HG03460 (cell line): ENCODE results near the gene PFKFB4.

Experiments used
- ATAC-seq: cut with Tn5 transposase; IDR thresholded peaks from one replicate; pipeline ENCODE4 v1.9.1; 2021; ENCODE audit not compliant: unreplicated experiment

Gene PFKFB4

DNA sequence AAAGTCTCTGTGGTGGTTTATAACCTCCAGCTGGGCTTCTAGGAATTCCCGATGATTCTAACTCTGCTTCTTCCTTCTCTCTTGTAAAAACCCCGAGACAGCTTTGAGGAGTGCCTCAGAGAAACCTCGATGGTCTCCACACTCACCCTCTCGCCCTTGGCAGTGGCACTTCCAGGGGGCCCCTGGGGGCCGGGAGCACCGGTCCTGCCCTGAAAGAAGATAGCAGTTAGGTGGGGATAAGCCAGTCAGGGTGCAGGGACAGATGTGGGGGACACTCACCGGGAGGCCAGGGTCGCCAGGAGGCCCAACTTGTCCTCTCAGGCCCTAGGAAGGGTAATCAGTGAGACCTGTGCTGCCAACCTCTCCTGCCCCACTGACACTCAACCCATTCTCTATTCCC is 28.8 kb upstream of the PFKFB4 start:
- no peak for ATAC-seq

DNA sequence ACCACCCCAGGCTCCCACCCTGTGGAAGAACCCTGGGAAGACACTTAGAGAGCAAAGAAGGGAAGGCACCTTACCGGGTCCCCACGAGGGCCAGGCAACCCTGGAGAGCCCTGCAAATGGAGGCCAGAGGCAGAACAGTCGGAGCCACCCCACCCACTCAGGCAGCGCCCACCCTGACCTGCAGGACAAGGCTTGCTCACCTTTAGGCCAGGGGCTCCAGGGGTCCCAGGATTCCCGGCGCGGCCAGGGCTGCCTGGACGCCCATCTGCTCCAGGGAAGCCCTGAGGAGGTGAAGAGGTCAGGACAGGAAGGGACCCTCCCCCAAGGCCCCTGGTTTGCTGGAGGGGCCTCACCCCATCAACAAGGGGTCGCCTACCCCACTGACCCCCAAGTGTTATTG is 28.2 kb upstream of the PFKFB4 start:
- no peak for ATAC-seq

DNA sequence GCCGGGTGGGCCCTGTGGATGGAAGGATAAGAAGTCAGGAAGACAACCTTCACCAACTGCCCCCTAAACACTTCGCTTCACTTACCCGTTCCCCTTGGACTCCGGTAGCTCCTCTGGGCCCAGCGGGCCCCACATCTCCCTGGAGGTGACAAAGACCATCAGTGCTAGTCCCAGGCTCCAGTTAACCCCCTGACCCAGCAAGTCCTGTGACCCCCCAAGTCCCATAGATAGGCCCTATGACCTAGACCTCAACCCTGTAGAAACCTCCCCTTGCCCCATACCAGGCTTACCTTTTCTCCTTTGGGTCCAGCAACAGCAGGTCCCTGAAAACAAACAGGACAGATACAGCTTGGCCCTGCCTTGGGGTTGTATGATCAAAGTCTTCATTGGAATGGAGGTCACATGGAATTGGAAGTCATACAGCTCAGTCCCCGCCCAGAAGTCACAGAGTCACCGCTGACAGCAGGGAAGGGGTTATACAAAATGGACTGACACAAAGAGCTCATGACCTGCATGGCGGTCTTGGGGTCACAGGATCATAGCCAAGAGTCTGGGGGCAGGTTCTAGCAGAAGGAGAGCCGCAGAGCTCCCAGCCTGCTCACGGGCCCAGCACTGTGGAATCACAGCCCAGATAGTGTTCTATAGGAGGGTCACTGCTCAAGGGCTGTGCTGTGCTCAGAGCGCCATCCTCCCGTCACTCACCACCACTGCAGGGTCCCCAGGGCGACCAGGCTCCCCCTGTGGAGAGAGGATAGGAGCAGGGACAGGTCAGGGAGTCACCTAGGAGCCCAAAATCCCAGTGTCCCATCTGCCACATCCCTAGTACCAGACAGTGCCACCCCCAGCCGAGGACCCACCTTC is 25.2 kb upstream of the PFKFB4 start:
- no peak for ATAC-seq

DNA sequence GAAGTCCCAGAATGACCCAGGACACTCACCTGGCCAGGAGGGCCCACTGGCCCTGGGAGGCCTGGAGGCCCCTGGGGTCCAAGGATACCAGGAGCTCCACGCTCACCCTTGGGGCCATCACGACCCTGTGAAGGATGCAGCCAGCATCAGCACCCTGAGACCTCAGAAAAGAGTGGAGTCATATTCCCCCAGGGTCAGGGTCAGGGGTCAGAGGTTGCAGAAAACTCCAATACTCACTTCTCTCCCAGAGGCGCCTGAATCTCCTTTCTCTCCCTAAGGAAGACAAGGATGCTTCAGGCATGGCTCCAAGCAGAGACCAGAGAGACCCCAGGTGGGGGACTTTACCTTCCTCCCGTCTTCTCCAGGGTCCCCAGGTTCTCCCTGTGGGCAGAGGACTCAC is 20.0 kb upstream of the PFKFB4 start:
- no peak for ATAC-seq

DNA sequence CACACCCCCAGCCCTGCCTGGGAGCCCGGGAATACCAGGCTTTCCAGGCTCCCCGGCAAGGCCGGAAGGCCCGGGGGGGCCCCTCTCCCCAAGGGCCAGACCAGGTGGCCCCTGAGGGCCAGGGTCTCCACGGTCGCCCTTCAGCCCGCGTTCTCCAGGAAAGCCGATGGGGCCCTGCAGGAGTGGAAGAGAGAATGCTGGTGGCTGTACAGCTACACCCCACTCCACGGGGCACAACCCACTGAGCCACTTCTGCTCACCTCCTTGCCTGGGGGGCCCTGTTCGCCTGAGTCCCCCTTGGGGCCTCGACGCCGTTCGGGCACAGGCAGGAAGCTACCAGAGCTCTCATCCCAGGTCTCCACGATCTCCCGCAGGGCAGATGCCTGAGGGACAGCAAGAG is 18.8 kb upstream of the PFKFB4 start:
- no peak for ATAC-seq

DNA sequence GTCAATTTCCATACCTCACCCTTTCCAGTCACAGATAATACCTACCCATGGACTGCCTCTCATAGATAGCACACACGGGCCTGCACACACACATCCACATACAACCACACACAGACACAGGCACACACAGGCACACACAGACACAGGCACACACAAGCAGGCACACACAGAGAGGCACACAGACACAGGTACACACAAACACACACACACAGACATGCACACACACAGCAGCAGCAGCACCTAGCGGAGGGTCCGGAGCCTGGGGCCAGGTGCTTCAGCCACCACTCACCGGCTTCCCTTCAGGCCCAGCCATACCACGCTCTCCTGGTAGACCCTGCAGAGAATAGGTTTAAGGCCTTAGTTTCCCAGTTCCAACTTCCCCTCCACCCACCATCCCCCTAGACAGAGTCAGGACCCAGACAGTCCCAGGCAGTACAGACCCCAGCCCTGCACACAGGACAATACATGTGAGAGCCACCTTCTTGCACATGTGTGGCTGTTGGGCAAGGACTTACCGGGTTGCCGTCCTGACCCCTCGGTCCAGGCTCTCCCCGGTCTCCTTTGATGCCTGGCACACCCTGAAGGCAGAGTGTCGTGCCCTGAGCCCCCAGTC is 17.5 kb upstream of the PFKFB4 start:
- ATAC-seq, result no peak

DNA sequence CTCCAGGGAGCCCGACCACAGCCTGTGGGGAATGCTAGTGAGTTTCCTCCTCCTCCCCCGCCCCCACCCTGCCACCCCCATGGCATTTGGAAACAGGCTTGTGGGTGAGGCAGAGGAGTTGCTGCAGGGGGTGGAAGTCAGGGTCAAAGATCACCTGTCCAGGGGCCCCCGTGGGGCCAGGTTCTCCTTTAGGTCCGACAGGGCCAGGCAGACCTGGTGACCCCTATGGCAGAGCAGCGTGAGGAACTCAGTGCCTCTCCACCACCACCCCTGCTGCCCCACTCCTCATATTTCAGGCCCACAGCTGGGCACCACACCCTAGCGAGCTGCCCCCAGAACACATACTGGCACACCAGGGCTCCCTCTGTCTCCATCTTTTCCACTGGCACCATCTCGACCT is 15.9 kb upstream of the PFKFB4 start:
- ATAC-seq, result no peak

DNA sequence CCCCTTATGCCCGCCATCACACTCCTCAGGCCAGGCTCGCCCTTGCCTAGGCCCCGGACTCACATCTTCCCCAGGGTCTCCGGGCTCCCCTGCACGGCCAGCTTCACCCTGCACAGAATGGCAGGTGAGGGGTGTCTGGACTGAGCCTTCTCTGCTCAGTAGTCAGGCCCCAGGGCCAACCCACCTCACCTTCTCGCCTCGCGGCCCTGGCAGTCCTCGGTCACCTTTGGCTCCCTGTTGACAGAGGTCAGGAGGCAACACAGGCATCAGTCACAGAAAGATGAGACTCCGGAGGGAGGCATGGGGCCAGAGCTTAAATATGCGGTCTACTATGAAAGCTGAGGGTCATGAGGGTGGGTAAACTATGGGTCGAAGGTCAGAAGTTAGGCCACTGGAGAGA is 15.3 kb upstream of the PFKFB4 start:
- ATAC-seq, result no peak

DNA sequence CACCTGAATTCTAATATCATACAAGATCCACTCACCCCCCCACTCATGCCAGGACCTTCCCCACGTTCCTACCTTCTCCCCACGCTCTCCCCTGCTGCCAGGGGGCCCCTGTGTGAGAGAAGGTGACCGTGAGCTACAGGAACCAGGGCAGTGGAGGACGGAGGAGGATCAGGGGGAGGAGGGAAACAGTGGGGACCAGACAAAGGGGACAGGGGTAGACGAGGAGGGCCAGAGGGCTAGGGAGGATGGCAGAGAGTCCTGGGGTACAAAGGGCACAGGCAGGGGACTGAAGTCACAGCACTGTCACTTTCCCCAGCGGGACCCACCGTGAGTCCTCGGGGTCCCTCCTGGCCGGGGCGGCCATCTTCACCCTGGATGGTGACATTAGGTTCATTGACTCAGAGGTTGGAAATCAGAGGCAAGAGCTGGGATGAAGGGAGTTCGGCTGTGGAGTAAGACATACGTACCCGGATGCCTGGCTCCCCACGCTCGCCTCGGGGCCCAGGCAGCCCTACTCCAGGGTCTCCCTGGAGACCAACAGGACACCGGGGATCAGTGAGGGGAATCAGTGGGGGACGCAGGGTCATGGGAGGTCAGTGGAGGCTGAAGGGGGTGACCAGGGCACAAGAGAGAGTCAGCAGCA is 13.3 kb upstream of the PFKFB4 start:
- ATAC-seq, result no peak

DNA sequence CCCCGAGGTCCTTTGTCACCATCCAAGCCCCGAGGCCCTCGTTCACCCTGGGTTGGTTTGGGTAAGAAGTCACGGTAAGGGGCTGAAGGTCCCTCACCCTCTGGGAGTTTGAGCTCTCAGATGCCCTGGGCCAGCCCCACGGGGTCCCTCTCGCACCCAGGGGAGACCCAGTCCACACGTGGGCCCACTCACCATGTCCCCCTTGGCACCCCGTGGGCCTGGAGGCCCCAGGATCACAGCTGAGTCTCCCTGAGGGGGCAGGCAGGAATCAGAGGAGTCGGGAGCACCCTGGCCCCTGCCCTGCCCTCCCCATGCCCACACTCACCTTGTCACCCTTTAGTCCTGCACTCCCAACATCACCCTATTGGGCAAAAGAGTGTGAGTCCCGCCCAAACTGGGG is 12.8 kb upstream of the PFKFB4 start:
- ATAC-seq, result no peak

DNA sequence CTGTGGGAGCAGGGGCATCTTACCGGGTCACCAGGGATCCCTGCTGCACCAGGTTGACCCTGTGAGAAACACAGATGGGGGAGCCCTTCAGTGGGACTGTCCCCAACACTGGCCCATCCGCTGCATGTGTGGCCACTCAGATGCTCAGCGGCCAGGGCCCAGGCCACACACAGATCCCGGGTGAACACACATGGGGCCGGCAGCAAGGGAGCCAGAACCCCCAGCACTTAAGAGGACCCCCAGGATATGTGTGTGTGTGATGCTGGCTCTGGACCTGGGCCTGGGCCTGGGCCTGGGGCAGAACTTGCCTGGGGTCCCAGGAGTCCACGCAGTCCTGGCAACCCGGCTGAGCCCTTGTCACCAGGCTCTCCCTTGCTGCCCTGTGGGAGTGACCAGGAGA is 11.9 kb upstream of the PFKFB4 start:
- ATAC-seq, result no peak

DNA sequence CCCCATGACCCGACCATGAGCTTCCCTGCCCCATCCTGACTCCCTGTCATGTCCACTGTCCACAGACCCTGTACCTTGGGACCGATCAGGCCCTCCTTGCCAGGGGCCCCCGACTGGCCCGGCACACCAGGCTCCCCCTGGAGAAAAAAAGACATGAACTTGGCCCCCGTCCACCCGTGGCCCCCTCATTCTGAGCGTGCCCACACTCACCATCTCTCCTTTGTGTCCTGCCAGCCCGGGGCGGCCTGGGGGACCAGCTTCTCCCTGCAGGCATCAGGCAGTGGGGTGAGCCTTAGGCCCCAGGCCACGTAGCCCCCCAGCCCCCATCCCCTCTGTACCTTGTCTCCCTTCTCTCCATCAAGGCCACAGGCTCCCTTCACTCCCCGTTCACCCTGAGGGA is 10.9 kb upstream of the PFKFB4 start:
- no peak for ATAC-seq

DNA sequence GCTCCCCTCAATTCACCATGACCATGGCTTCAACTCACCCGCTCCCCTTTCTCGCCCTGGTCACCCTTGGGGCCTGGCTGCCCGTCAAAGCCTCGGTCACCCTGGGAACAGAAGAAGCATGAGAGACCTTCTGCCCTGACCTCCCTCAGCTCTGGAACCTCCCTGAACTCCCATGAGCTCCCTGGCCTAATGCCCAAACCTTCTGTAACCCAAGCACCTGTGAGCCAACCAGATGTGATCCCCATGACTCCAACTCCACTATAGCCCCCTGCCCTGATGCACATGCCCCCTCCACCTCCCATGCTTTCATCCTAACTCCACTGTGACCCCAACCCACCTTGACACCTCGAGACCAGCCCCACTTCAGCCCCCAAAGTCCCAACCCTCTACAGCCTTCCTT is 10.5 kb upstream of the PFKFB4 start:
- ATAC-seq, result no peak

DNA sequence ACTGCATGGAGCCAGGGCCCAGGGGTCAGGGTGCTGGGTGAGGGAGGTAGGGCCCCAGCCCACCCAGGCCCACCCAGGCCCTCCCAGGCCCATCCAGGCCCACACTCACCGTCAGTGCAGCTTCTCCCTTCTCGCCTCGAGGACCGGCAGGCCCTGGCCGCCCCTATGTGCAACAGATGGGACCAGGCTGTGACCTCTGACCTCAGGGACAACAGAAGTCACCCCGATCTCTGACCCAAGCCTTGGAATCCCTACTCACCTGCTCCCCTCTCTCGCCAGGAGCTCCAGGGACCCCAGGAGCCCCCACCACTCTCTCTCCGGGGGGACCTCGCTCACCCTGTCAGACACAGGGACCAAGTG is 9.8 kb upstream of the PFKFB4 start:
- no peak for ATAC-seq

DNA sequence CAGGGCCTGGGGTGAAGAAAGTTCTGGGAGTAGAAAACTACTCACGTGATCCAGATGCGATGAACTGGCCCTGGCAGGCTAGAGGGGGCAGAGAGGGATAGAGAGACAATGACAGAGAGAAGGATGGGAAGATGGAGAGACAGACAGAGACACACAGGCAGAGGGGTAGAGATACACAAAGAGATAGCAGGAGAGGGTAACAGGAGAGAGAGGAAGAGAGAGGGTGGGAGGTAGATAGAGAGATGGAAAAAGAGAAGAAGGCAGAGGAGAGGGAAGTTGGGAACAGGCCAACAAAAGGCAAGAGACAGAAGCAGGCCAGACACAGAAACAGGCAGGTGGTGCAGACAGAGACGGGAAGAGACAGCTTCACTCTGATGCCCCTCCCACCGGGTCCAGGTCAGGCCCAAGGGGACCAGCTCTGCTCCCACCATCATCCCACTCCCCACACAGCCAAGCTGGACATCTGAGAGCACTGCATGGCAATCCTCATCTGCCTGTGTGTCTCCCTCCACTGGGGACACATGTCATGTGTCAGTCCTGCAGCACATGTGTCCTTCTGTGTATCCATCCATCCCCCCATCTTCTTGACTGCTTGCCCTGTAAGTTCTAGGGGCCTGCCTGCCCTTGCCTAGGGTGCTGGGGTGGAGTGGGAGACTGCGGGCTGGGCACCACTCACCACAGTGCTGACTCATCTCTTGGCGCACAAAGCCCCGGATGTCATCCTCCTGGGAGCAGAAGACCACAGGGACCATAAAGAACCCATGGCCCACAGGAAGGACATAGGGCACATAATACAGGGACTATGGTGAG is 9.2 kb upstream of the PFKFB4 start:
- no peak for ATAC-seq

DNA sequence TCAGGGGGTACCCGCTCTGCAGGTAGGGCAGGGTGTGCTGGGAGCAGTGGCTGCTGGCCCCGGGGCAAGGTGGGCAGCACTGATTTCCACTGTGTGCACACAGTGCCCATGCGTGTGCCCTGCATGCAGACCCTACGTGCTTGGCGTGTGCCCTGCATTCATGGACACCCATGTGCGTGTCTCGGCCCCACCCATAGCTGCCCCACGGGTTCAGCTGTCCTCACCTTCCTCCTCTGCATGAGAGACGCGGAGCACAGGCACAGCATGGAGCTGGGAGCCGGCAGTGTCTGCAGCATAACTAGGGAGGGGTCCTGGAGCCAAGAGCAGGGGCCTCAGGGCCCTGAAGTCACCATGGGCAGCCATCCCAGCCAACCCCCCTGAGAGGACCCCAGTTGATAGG is 8.6 kb upstream of the PFKFB4 start:
- no peak for ATAC-seq

DNA sequence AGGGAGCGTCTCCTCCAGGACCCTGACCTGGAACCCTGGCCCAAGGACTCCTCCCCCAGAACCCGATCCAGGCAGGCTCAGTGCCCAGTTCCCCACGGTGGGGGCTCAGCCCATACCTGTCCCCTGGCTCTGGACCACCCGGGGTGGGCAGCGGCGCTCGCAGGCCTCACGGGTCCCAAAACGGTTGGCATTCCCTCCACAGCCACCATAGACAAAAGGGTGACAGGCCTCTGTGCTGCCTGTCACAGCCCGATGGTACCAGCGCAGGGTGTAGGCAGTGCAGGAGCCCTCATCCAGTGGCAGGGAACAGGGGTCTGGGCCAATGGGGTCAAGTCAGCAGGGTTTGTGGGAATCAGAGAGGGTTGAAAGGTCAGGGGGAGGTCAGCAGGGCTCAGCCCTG is 8.1 kb upstream of the PFKFB4 start:
- no peak for ATAC-seq

DNA sequence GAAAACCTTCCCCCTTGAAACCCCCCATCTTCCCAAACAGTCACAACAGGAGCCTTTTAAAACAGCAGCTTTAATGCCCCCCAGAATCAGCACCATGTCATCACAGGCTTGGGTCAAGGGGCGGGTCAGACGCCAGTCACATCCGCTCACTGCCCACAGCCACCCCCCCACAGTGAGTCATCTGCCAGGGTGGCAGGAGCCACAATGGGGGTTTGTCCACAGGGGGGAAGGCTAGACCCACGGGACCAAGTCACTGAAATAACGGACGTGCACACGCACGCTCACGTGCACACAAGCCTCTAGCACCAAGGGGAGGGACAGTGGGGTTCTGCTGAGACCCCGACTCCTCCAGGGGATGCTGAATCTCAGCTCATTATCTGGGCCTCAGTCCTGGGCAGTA is 7.4 kb upstream of the PFKFB4 start:
- no peak for ATAC-seq

DNA sequence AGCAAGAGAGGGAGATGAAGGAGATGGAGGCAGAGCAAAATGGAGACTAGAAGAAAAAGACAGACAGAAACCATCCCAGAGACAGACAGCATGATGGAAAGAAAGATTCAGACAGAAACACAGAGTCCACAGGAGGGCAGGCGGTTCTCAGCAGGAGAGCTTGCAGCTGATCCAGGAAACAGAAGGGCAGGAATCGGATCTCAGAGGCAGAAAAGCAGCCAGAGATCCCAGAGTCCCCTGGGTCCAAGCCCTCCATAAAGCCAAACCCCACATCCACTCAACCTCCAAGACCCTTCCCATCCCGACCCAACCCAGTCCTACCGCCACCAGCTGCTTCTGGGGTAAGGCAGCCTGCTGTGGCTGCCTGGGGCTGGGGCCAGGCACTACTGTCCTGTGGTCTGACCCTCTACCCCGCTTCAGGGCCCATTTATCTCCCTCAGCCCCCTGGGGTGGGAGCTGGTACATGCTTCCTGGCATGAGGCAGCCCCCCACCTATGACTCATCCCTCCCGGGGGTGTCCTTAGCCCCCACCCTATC is 6.8 kb upstream of the PFKFB4 start, which contains the start of gene UCN2:
TSS of gene UCN2 (minus strand) at position 400 of the 537 bp plus-strand sequence. CDS start 657 bp downstream, outside the sequence.
- ATAC-seq, result no peak

DNA sequence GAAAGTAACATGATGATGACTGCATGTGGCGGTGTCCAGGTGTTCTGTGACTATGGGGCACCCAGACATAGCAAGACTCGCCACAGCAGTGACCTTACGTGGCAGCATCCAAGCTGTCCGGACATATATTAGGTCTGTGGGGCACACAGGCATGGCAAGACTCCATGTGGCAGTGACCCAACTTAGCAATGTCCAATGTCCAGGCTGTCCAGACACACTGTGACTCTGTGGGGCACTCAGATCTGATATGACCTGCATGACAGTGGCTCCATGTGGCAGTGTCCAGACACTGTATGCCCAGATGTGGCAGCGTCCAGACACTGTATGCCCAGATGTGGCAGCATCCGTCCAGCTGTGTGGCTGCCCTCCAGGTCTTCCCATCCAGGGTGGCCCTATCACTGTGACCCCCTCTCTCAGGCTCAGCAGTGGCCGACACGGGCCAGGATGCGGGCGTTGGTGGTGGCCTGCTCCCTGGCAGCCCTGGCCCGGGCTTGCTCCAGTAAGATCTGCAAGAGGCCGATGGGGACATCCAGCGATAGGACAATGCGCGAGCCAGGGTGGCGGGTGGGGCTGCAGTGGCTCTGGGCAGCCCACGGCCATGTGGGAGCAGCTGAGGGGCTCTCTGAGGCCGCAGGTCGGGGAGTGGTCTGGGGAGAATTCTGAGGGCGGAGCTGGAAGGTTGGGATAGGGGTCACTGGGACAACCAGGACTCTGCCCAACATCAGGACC is 5.9 kb upstream of the PFKFB4 start:
- no peak for ATAC-seq
